ENCODE measurements around the gene RNF114. TPM values are rescaled to one million over a fixed set of nuclear protein-coding genes. Genes with fewer than 3 reads are reported as not detected.

Gene RNF114
- polyA plus RNA-seq, 1 of the 3 experiments (the other 2 are of a cell fraction): 55.0 TPM

GRCh38 chr20:49906615-49907154, 29.5 kb upstream of the RNF114 start:
- Histone ChIP-seq H3K4me2 (no peak overlapping the region), H3K9ac (no peak overlapping the region), H3K4me1 (ENCODE audit: control insufficient read depth in 1 of 2, insufficient read depth in 2 of 2, low read depth in 1 of 2, low read length in 1 of 2) (peaks cover 0 to 2% of the 10 kb centered on the region in 2 experiments; a peak in 1 of 4 replicates), H3F3A (replicated peaks; ENCODE audit: insufficient read depth) (no peaks in the 10 kb centered on the region), H2AFZ (ENCODE audit: low read depth) (no peak overlapping the region), H3K36me3 (replicated peaks in 1 of 2; ENCODE audit: control insufficient read depth in 1 of 2, insufficient read depth in 2 of 2, low read length in 1 of 2) (peaks cover 9 to 52% of the 10 kb centered on the region in 2 experiments), H3K9me2 (no peaks in the 10 kb centered on the region), H3K27me3 (ENCODE audit: insufficient read depth) (no peaks in the 10 kb centered on the region), H3K4me3 (ENCODE audit: low read depth in 2 of 2, low read length in 1 of 2) (no peak overlapping the region), H3K27ac (ENCODE audit: low read depth in 2 of 2, low read length in 1 of 2) (no peak overlapping the region), H3K9me3 (no peaks in the 10 kb centered on the region), H3K79me2 (ENCODE audit: insufficient read depth) (peaks cover 29% of the 10 kb centered on the region), H4K20me1 (ENCODE audit: insufficient read depth) (peaks cover 20% of the 10 kb centered on the region; the same call in 1 of the 2 replicates)
- TF ChIP-seq POLR2AphosphoS5 (IDR thresholded peaks at IDR 0.05; ENCODE audit: low read depth, low read length) (no peak), TAF1 (IDR thresholded peaks at IDR 0.05; ENCODE audit: borderline replicate concordance, low read depth, low read length) (no peak), MEF2A (IDR thresholded peaks at IDR 0.05; ENCODE audit: borderline replicate concordance, low read depth) (no peak), ELF1 (IDR thresholded peaks at IDR 0.05) (no peak), MXI1 (IDR thresholded peaks at IDR 0.05; ENCODE audit: low read depth, low read length) (no peak), FOXM1 (IDR thresholded peaks at IDR 0.05; ENCODE audit: low read depth) (no peak), NFIC (IDR thresholded peaks at IDR 0.05; ENCODE audit: borderline replicate concordance) (no peak), USF1 (IDR thresholded peaks at IDR 0.05; ENCODE audit: borderline replicate concordance, low read depth) (no peak), RFX5 (IDR thresholded peaks at IDR 0.05; ENCODE audit: low read length) (no peak), MAX (IDR thresholded peaks at IDR 0.05; ENCODE audit: low read depth) (no peak), YY1 (IDR thresholded peaks at IDR 0.05; ENCODE audit: low read depth) (no peak), RXRA (IDR thresholded peaks at IDR 0.05; ENCODE audit: borderline replicate concordance, low read depth) (no peak), PBX3 (IDR thresholded peaks at IDR 0.05) (no peak), CHD2 (IDR thresholded peaks at IDR 0.05; ENCODE audit: low read length, partially characterized antibody) (no peak), JUND (IDR thresholded peaks at IDR 0.05) (no peak), IRF3 (IDR thresholded peaks at IDR 0.05; ENCODE audit: low read depth, low read length) (no peak), NRF1 (IDR thresholded peaks at IDR 0.05; ENCODE audit: low read depth, low read length) (no peak)
- ChIA-PET POLR2A (interaction anchor here (1.6 kb wide), 1 partner anchor 9 kb away, joined by 3 read pairs; the partner anchor contains the start of gene SPATA2), CTCF (interaction anchor here (0.9 to 5.8 kb wide), 4 partner anchors 15 to 373 kb away, joined by 3 to 32 read pairs (median 5); no protein-coding TSS in a partner anchor)
- WGBS (ENCODE audit: low lambda C conversion rate): 86% methylated on average over 15 of the region's 15 CpGs
- DNase-seq: no peak
